Activated naive CD4-positive, alpha-beta T cell treated with anti-CD3 and anti-CD28 coated beads, Interleukin-2, amount 50 U/mL, for 24 hours (primary cell): Measurements from ENCODE around the gene VGLL1.

Experiments used
- H3K27ac Mint-ChIP-seq: one replicate; pipeline ENCODE4 v1.8.0; 2021; ENCODE audit warnings: mild to moderate bottlenecking, mixed read lengths
- H3K27me3 Mint-ChIP-seq: one replicate; pipeline ENCODE4 v1.8.0; 2021; ENCODE audit warnings: mixed read lengths
- H3K36me3 Mint-ChIP-seq: one replicate; pipeline ENCODE4 v1.8.0; 2021; ENCODE audit warnings: mixed read lengths
- H3K4me1 Mint-ChIP-seq: one replicate; pipeline ENCODE4 v1.8.0; 2021; ENCODE audit warnings: mixed read lengths
- H3K4me3 Mint-ChIP-seq: one replicate; pipeline ENCODE4 v1.8.0; 2021; ENCODE audit warnings: mild to moderate bottlenecking, mixed read lengths
- H3K9me3 Mint-ChIP-seq: one replicate; pipeline ENCODE4 v1.8.0; 2021; ENCODE audit warnings: mixed read lengths

Gene VGLL1

DNA sequence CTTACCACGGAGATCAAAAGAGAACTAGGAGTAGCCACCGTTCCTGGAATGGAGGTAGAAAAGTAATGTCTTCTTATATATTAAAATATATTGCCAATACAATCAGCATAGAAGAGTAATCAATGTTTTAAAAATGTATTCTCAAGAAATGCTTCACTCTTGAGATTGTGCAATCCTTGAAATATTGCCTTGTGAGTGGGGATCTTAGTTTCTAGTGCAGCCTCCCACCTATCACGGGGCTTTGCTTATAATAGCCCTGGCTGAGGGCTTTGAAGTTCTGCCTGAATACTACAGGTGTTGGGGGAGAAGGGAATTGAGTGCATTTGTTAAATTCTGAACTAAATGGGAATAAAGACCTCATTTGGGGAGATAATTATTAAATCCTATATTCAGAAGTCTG is 55.5 kb downstream of the VGLL1 start:
- H3K9me3 Mint-ChIP-seq = no peaks in the 10 kb centered on the region
- H3K4me3 Mint-ChIP-seq = peak overlapping the region; percentile 60
- peak overlapping the region; percentile 90 for H3K27ac Mint-ChIP-seq
- H3K27me3 Mint-ChIP-seq = no peaks in the 10 kb centered on the region
- peaks cover 56% of the 10 kb centered on the region for H3K4me1 Mint-ChIP-seq
- no peaks in the 10 kb centered on the region for H3K36me3 Mint-ChIP-seq

DNA sequence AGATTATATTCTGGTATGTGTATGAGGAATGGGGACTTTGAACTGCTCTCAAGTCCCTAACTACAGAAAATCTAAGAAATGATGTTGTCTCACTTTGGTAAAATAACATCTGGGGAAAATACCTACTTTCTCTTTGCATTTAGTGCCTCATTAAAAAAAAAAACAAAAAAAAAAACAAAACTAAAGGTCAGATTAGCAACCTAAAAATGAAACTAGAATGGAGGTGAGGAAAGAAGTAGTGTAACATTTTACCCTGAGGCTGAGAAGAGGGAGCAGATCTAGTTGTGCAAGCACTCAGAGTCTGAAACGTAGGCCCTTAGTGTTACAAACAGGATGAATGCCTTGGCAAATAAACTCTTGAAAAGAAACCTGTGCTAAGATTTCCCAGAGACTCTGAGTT is 56.0 kb downstream of the VGLL1 start:
- Mint-ChIP-seq H3K4me3 (peak overlapping the region; percentile 60), H3K27ac (peak overlapping the region; percentile 90), H3K4me1 (peaks cover 52% of the 10 kb centered on the region)

DNA sequence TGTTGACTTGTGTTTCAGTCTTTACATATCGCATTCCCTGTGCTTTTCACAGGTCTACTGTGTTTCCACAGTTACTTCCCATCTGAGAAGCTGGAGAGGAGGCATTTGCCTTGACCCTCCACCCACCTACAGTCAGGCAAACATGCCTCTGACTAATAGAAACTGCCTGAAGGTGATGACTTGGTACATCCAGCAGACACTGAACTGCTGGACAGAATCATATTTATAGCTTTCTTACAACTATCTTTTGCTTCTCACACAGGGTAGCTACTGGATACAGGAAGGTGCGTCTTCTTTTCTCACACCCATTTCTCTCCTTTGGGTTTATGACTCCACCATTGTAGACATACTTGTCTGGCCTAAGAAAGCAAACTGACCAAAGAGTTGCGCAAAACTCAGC is 58.0 kb downstream of the VGLL1 start:
- no peaks in the 10 kb centered on the region for H3K27me3 Mint-ChIP-seq
- H3K36me3 Mint-ChIP-seq = no peaks in the 10 kb centered on the region
- H3K4me3 Mint-ChIP-seq = no peak overlapping the region
- H3K27ac Mint-ChIP-seq = no peak overlapping the region
- H3K4me1 Mint-ChIP-seq = peaks cover 42% of the 10 kb centered on the region
- H3K9me3 Mint-ChIP-seq = no peaks in the 10 kb centered on the region

More for the DNA sequence above, 56.0 kb downstream of the VGLL1 start:
- Mint-ChIP-seq H3K9me3 (no peaks in the 10 kb centered on the region), H3K36me3 (no peaks in the 10 kb centered on the region), H3K27me3 (no peaks in the 10 kb centered on the region)

DNA sequence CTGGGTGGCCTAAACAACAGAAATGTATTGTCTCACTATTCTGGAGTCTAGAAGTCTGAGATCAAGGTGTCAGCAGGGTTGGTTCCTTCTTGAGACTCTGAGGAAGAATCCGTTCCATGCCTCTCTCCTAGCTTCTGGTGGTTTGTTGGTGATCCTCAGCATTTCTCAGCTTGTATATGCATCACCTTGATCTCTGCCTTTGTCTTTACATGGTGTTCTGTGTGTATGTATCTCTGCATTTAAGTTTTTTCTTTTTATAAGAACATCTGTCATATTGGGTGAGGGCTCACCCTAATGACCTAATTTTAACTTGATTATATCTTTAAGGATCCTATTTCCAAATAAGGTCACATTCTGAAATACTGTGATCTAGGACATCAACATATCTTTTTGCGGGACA is 65.3 kb downstream of the VGLL1 start:
- no peak overlapping the region for H3K27ac Mint-ChIP-seq
- H3K4me1 Mint-ChIP-seq = peaks cover 31% of the 10 kb centered on the region

DNA sequence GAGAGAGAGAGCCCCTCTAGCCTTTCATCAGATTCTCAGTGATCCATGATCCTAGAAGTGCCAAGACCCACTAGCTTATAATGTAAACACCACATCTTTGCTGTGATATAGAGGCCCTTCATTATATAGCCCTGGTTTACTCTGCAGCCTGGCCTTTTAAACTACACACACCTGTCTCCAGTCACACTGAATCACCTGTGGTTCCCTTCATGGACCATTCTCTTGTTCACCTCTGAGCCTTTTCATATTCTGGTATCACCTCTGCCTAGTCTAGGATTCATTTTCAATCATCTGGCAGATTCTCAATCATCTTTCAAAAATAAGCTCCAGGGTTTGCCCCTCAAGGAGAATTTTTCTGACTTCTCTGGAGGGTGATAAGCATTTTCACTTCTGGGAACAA is 65.9 kb downstream of the VGLL1 start:
- Mint-ChIP-seq H3K9me3 (no peaks in the 10 kb centered on the region), H3K4me1 (peaks cover 31% of the 10 kb centered on the region), H3K27ac (no peak overlapping the region), H3K27me3 (no peaks in the 10 kb centered on the region), H3K36me3 (peaks cover 1% of the 10 kb centered on the region), H3K4me3 (no peak overlapping the region)

More for the DNA sequence above, 65.3 kb downstream of the VGLL1 start:
- H3K4me3 Mint-ChIP-seq = no peak overlapping the region
- H3K27me3 Mint-ChIP-seq = no peaks in the 10 kb centered on the region
- H3K9me3 Mint-ChIP-seq = no peaks in the 10 kb centered on the region
- peaks cover 1% of the 10 kb centered on the region for H3K36me3 Mint-ChIP-seq

DNA sequence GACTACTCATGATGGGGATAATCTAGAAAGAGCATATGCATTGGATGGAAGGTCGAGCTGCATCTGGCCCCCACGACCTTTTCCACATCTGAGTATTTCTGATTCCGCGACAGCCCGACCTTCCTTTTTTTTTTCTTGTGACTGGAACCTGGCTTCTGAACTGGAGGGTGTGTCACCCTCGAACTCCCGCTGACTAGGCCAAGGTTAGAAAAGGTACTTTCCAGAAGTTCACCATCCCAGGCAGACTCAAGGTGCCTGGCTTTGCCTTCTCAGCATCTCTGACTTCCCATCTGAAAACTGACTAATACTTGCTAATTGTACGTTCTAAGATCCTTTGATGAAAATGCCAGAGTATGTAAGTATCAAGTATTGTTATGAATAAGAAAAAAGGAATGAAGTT is 66.6 kb downstream of the VGLL1 start:
- Mint-ChIP-seq H3K4me3 (peak overlapping the region; percentile 46), H3K4me1 (peaks cover 31% of the 10 kb centered on the region), H3K36me3 (peaks cover 1% of the 10 kb centered on the region), H3K9me3 (no peaks in the 10 kb centered on the region), H3K27me3 (no peaks in the 10 kb centered on the region), H3K27ac (peak overlapping the region; percentile 56)

DNA sequence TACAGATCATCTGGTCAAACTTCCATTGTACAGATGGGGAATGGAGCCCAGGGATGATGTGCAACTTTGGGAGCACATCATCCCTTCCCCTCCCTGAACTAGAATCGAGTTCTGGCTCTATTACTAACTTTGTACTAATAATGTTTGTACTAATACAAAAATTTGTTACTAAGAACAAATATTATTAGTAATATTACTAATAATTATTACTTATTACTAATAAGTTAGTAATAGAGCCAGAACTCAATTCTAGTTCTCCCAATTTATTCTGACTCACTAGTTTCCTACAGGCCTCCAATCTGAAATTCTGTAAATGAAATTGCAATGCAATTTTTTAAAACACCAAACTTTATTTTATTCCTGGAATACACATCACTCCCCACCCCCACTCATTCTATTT is 68.0 kb downstream of the VGLL1 start:
- H3K4me3 Mint-ChIP-seq = no peak overlapping the region

More for the DNA sequence above, 68.0 kb downstream of the VGLL1 start:
- H3K27me3 Mint-ChIP-seq = no peaks in the 10 kb centered on the region
- no peaks in the 10 kb centered on the region for H3K9me3 Mint-ChIP-seq
- no peak overlapping the region for H3K27ac Mint-ChIP-seq
- H3K36me3 Mint-ChIP-seq = peaks cover 1% of the 10 kb centered on the region
- H3K4me1 Mint-ChIP-seq = peaks cover 31% of the 10 kb centered on the region
